HUES64 (cell line): ENCODE measurements around the gene FBXW7.
A peak's percentile ranks its signal among the peaks of the same experiment; 100 is the strongest.

Experiments
- H3K27ac ChIP-seq: 2 replicates; pipeline ENCODE4 v1.7.0; 2013; ENCODE audit warnings: low read depth, low read length, inconsistent platforms
- H3K27me3 ChIP-seq: 2 replicates; pipeline ENCODE4 v1.6.1; 2013; ENCODE audit warnings: mild to moderate bottlenecking, low read length; ENCODE audit not compliant: insufficient read depth
- H3K36me3 ChIP-seq: 2 replicates; pipeline ENCODE4 v1.6.1; 2013; ENCODE audit warnings: mild to moderate bottlenecking, low read length; ENCODE audit not compliant: insufficient read depth
- H3K4me1 ChIP-seq: 2 replicates; pipeline ENCODE4 v1.6.1; 2013; ENCODE audit warnings: mild to moderate bottlenecking, low read length, moderate library complexity; ENCODE audit not compliant: insufficient read depth
- H3K4me3 ChIP-seq: 2 replicates; pipeline ENCODE4 v1.5.1; 2013; ENCODE audit warnings: mild to moderate bottlenecking, low read length, moderate library complexity
- H3K9ac ChIP-seq: 2 replicates; pipeline ENCODE4 v1.6.1; 2013; ENCODE audit warnings: mild to moderate bottlenecking, low read depth, low read length
- H3K9me3 ChIP-seq: 2 replicates; pipeline ENCODE4 v1.6.1; 2013; ENCODE audit warnings: low read depth, low read length; ENCODE audit not compliant: insufficient read depth
- WGBS: fragments of 150-250, 120-280 bp; methylation state at CpG from one replicate; pipeline ENCODE4 v1.1.7; 2013; ENCODE audit warnings: missing lambda C conversion rate; 5-methylcytosine and 5-hydroxymethylcytosine counted together

Gene FBXW7

GRCh38 chr4:152352622-152353116 is 183.2 kb downstream of the FBXW7 start:
- peaks cover 9% of the 10 kb centered on the region for H3K4me1 ChIP-seq
- H3K27ac ChIP-seq = 0 out of 2 replicates have a peak overlapping the region, but pooled peaks have one; percentile 1
- 72% methylated on average over 9 of the region's 11 CpGs for WGBS
- no peak overlapping the region; the same call in 1 of the 2 replicates for H3K9ac ChIP-seq
- H3K9me3 ChIP-seq = no peaks in the 10 kb centered on the region
- H3K27me3 ChIP-seq = no peaks in the 10 kb centered on the region
- no peaks in the 10 kb centered on the region for H3K36me3 ChIP-seq
- peak overlapping the region; percentile 22; the same call in 1 of the 2 replicates for H3K4me3 ChIP-seq

- Histone ChIP-seq H3K4me3 (peak overlapping the region; percentile 22; the same call in 1 of the 2 replicates), H3K27ac (0 out of 2 replicates have a peak overlapping the region, but pooled peaks have one; percentile 1), H3K27me3 (no peaks in the 10 kb centered on the region), H3K9ac (no peak overlapping the region; the same call in 1 of the 2 replicates), H3K9me3 (no peaks in the 10 kb centered on the region), H3K4me1 (peaks cover 9% of the 10 kb centered on the region), H3K36me3 (no peaks in the 10 kb centered on the region)
- WGBS = 97% methylated on average over 4 of the region's 4 CpGs
Measured at GRCh38 chr4:152352215-152352614, 183.7 kb downstream of the FBXW7 start.

GRCh38 chr4:152351080-152351479 is 184.8 kb downstream of the FBXW7 start:
- Histone ChIP-seq H3K4me1 (peaks cover 9% of the 10 kb centered on the region), H3K36me3 (peaks cover 7% of the 10 kb centered on the region), H3K27me3 (no peaks in the 10 kb centered on the region), H3K27ac (no peak overlapping the region), H3K9me3 (no peaks in the 10 kb centered on the region), H3K4me3 (no peak overlapping the region), H3K9ac (no peak overlapping the region)
- 89% methylated on average over 2 of the region's 2 CpGs for WGBS

- WGBS = no CpG with 5 or more reads among the region's 1 CpG
- Histone ChIP-seq H3K4me3 (no peak overlapping the region), H3K27ac (no peak overlapping the region), H3K9ac (no peak overlapping the region), H3K27me3 (no peaks in the 10 kb centered on the region), H3K9me3 (no peaks in the 10 kb centered on the region), H3K36me3 (peaks cover 7% of the 10 kb centered on the region), H3K4me1 (peaks cover 9% of the 10 kb centered on the region)
Measured at GRCh38 chr4:152348670-152349069, 187.2 kb downstream of the FBXW7 start.

GRCh38 chr4:152346979-152347378 is 188.9 kb downstream of the FBXW7 start:
- Histone ChIP-seq H3K4me1 (no peaks in the 10 kb centered on the region), H3K9ac (no peak overlapping the region), H3K27ac (no peak overlapping the region), H3K36me3 (peaks cover 7% of the 10 kb centered on the region), H3K27me3 (no peaks in the 10 kb centered on the region), H3K4me3 (no peak overlapping the region), H3K9me3 (no peaks in the 10 kb centered on the region)
- 89% methylated on average over 4 of the region's 4 CpGs for WGBS

GRCh38 chr4:152346526-152346925 is 189.4 kb downstream of the FBXW7 start:
- Histone ChIP-seq H3K4me3 (no peak overlapping the region), H3K9me3 (no peaks in the 10 kb centered on the region), H3K27me3 (no peaks in the 10 kb centered on the region), H3K27ac (no peak overlapping the region), H3K36me3 (peaks cover 7% of the 10 kb centered on the region), H3K9ac (no peak overlapping the region), H3K4me1 (no peaks in the 10 kb centered on the region)
- 94% methylated on average over 2 of the region's 2 CpGs for WGBS

- peaks cover 11% of the 10 kb centered on the region for H3K36me3 ChIP-seq
- no peak overlapping the region for H3K4me3 ChIP-seq
- H3K27me3 ChIP-seq = no peaks in the 10 kb centered on the region
- no peaks in the 10 kb centered on the region for H3K9me3 ChIP-seq
- no peak overlapping the region for H3K9ac ChIP-seq
- no peak overlapping the region for H3K27ac ChIP-seq
- no peaks in the 10 kb centered on the region for H3K4me1 ChIP-seq
Measured at GRCh38 chr4:152344001-152344400, 191.9 kb downstream of the FBXW7 start.

GRCh38 chr4:152342293-152342692 is 193.6 kb downstream of the FBXW7 start:
- WGBS = 92% methylated on average over 3 of the region's 3 CpGs
- H3K9me3 ChIP-seq = no peaks in the 10 kb centered on the region
- no peaks in the 10 kb centered on the region for H3K4me1 ChIP-seq
- no peak overlapping the region for H3K4me3 ChIP-seq
- H3K27ac ChIP-seq = no peak overlapping the region
- H3K27me3 ChIP-seq = no peaks in the 10 kb centered on the region
- no peak overlapping the region for H3K9ac ChIP-seq
- H3K36me3 ChIP-seq = peaks cover 15% of the 10 kb centered on the region

- WGBS = 97% methylated on average over 3 of the region's 3 CpGs
- H3K9ac ChIP-seq = no peak overlapping the region
- H3K27ac ChIP-seq = no peak overlapping the region
- no peaks in the 10 kb centered on the region for H3K27me3 ChIP-seq
- no peaks in the 10 kb centered on the region for H3K4me1 ChIP-seq
- H3K9me3 ChIP-seq = no peaks in the 10 kb centered on the region
- H3K36me3 ChIP-seq = peaks cover 8% of the 10 kb centered on the region; the same call in 1 of the 2 replicates
- no peak overlapping the region for H3K4me3 ChIP-seq
Measured at GRCh38 chr4:152340818-152341217, 195.1 kb downstream of the FBXW7 start.

GRCh38 chr4:152339576-152339975 is 196.3 kb downstream of the FBXW7 start:
- Histone ChIP-seq H3K27ac (no peak overlapping the region), H3K36me3 (peaks cover 8% of the 10 kb centered on the region; the same call in 1 of the 2 replicates), H3K9me3 (no peaks in the 10 kb centered on the region), H3K4me1 (no peaks in the 10 kb centered on the region), H3K9ac (no peak overlapping the region), H3K4me3 (no peak overlapping the region), H3K27me3 (no peaks in the 10 kb centered on the region)
- 87% methylated on average over 3 of the region's 4 CpGs for WGBS

GRCh38 chr4:152334931-152335330 is 201.0 kb downstream of the FBXW7 start:
- Histone ChIP-seq H3K9ac (no peak overlapping the region), H3K4me1 (no peaks in the 10 kb centered on the region), H3K36me3 (peaks cover 34% of the 10 kb centered on the region), H3K9me3 (no peaks in the 10 kb centered on the region), H3K27ac (no peak overlapping the region), H3K27me3 (no peaks in the 10 kb centered on the region), H3K4me3 (no peak overlapping the region)
- 50% methylated on average over 2 of the region's 3 CpGs for WGBS

GRCh38 chr4:152331042-152331441 is 204.8 kb downstream of the FBXW7 start:
- no peaks in the 10 kb centered on the region for H3K9me3 ChIP-seq
- H3K36me3 ChIP-seq = peaks cover 53% of the 10 kb centered on the region
- H3K4me3 ChIP-seq = no peak overlapping the region
- no peak overlapping the region for H3K27ac ChIP-seq
- WGBS = 89% methylated on average over 1 of the region's 2 CpGs
- H3K9ac ChIP-seq = no peak overlapping the region
- no peaks in the 10 kb centered on the region for H3K4me1 ChIP-seq
- H3K27me3 ChIP-seq = no peaks in the 10 kb centered on the region
